ENCODE data around the gene RBM33. TPM values are rescaled to one million over a fixed set of nuclear protein-coding genes. Genes with fewer than 3 reads are reported as not detected.

RBM33 gene
- total and polyA plus RNA-seq, 2 of the 8 experiments (the other 6 are each of a cell fraction or from before 2014, with no cell fraction given) = 16.5 to 64.6 TPM

DNA sequence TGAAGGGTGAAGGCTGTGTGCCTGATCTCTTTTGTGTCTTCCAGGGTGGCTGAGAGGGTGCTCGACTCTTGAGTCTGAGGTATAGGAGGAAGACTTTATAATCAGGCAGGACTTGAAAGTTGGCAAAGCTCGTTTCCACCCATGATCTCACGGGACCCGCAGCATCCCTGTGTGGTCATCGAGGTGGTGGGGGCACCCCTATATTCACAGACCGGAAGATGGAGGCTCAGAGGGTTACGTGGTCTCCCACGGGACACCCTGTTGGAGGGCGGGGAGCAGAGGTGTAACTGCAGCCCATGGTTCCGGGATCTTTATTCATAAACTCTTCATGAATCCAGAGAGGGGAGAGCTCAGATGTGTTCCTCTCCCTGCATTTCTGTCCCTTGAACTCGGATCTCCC, 177.4 kb downstream of the RBM33 start (continued):
- TF ChIP-seq CTCF (IDR thresholded peaks at IDR 0.05; ENCODE audit: control extremely low read depth in 1 of 3, insufficient read depth in 1 of 3, low read depth in 1 of 3, low read length in 3 of 3) = no peak
- TF ChIP-seq TAF7 (optimal IDR thresholded peaks at IDR 0.05; ENCODE audit: borderline replicate concordance, low read depth, low read length) = no peak
- TF ChIP-seq BRCA1 (IDR thresholded peaks at IDR 0.05; ENCODE audit: low read depth, low read length) = no peak
- no peak for TF ChIP-seq PHF8 (conservative IDR thresholded peaks at IDR 0.05; ENCODE audit: low read depth, low read length)
- TF ChIP-seq TEAD4 (IDR thresholded peaks at IDR 0.05; ENCODE audit: low read depth, low read length) = no peak
- no peak for TF ChIP-seq CEBPB (IDR thresholded peaks at IDR 0.05; ENCODE audit: low read depth, low read length)
- TF ChIP-seq BCL11A (IDR thresholded peaks at IDR 0.05; ENCODE audit: low read depth in 2 of 2, low read length in 2 of 2) = no peak
- no peak for TF ChIP-seq SP1 (IDR thresholded peaks at IDR 0.05; ENCODE audit: low read depth, low read length)
- no peak for TF ChIP-seq SRF (IDR thresholded peaks at IDR 0.05; ENCODE audit: low read depth, low read length)
- no peak for TF ChIP-seq SIX5 (IDR thresholded peaks at IDR 0.05; ENCODE audit: low read depth, low read length)
